IPS DF 6.9 (cell line): ENCODE measurements around the gene ANKRD13D.

Experiments used
- DNase-seq: peaks from one replicate; pipeline ENCODE4 v3.0.0-alpha.2; 2013; ENCODE audit warnings: low read depth, low spot score
- H3K27ac ChIP-seq: one replicate; pipeline ENCODE4 v1.5.1; 2013; ENCODE audit warnings: low read length, control low read depth
- H3K27me3 ChIP-seq: 2 replicates; pipeline ENCODE4 v1.6.1; 2013; ENCODE audit warnings: mild to moderate bottlenecking, low read length; ENCODE audit not compliant: control insufficient read depth, insufficient read depth
- H3K36me3 ChIP-seq: 2 replicates; pipeline ENCODE4 v1.6.1; 2013; ENCODE audit warnings: low read length; ENCODE audit not compliant: control insufficient read depth, insufficient read depth
- H3K4me1 ChIP-seq: 2 replicates; pipeline ENCODE4 v1.6.1; 2013; ENCODE audit warnings: low read length; ENCODE audit not compliant: control insufficient read depth, insufficient read depth
- H3K4me3 ChIP-seq: 2 replicates; pipeline ENCODE4 v1.5.1; 2013; ENCODE audit warnings: mild to moderate bottlenecking, low read length
- H3K9me3 ChIP-seq: 2 replicates; pipeline ENCODE4 v1.6.1; 2013; ENCODE audit warnings: low read length, inconsistent platforms; ENCODE audit not compliant: control insufficient read depth, insufficient read depth
- WGBS: extraction: QIAGEN DNeasy Blood & Tissue Kit; methylation state at CpG from one replicate; pipeline ENCODE4 v1.1.7; 2013; ENCODE audit warnings: mixed read lengths, missing lambda C conversion rate; ENCODE audit not compliant: insufficient read length, insufficient coverage; 5-methylcytosine and 5-hydroxymethylcytosine counted together

ANKRD13D gene

DNA sequence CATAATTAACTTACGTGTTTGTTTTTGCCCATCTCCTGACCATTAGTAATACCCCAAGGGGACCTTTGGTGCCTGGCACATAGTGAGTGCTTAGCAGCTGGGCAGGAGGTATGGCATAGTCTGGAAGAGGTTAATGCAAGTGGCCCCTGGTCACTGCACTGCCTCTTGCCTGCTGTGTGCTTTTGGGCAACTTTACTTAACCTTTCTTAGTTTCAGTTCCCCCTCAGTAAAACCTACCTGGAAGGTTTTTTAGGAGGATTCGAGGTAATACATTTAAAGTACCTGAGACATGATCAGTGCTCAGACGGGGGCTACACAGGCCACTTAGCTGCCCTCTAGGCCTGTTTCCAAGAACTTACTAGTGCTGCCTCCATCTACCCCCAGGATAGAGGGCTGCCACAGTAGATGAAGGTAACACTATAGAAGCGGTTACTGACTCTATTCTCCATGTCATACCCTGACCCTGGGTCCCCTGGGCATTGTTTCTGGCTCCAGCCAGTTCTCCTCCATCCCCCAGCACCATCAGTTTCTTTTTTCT is 60.9 kb downstream of the ANKRD13D start:
- DNase-seq, result no peak

DNA sequence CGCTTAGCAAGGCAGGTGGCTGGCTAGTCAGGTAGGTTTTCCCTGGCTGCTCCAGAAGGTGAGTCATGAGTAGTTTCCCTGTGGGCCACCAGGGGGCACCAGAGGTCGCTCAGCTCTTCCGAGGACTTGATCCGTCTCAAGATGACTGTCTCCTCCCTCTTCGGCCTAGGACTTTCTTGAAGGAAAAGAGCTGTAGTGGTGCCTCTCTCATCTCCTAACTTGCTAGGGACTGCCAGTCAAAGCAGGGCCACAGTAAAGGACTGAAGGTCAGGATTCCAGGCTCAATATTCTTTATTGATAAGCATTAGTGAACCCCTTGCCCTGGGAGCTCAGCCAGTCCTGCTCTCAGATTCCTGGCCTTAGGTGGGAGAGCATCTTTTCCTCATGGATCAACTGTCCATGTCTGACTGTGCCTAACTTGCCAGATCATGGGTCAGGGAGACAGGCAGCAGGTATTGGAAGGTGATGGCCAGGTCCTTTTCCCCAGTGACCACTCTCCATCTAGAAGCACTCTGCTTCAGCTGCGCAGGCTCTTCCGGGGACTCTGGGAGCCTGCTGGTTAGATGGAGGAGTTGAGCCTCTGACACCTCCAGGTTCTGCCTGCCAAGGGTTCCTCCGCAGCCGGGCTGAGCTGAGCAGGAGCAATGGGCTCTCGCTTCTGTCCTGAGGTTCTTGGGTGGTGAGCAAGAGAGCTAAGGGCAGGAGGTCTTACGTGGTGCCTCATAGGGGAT is 62.3 kb downstream of the ANKRD13D start:
- Histone ChIP-seq H3K27ac (no peak overlapping the region), H3K4me1 (peaks cover 4% of the 10 kb centered on the region; the same call in 1 of the 2 replicates), H3K36me3 (no peaks in the 10 kb centered on the region), H3K27me3 (no peaks in the 10 kb centered on the region), H3K9me3 (no peaks in the 10 kb centered on the region), H3K4me3 (no peak overlapping the region)
- DNase-seq, result no peak
- no CpG with 5 or more reads among the region's 11 CpGs for WGBS

More for the DNA sequence above, 60.9 kb downstream of the ANKRD13D start:
- H3K27me3 ChIP-seq, result no peaks in the 10 kb centered on the region
- no peaks in the 10 kb centered on the region for H3K9me3 ChIP-seq
- H3K27ac ChIP-seq, result no peak overlapping the region
- H3K36me3 ChIP-seq, result no peaks in the 10 kb centered on the region
- H3K4me3 ChIP-seq, result no peak overlapping the region
- WGBS, result no CpG with 5 or more reads among the region's 4 CpGs
- H3K4me1 ChIP-seq, result peaks cover 4% of the 10 kb centered on the region; the same call in 1 of the 2 replicates
